NCI-H2227 treated with DMSO at 0.1 percent for 48 hours (cell line): ENCODE data around the gene L3MBTL4.

ENCODE experiments used
- DNase-seq: peaks from one replicate; lab custom pipeline; 2025; lab: John Stamatoyannopoulos, UW

Gene L3MBTL4

GRCh38 chr18:5961828-5962150, 452.9 kb downstream of the L3MBTL4 start:
- no peak for DNase-seq

- DNase-seq: no peak
Observed at GRCh38 chr18:5961097-5961827, 453.4 kb downstream of the L3MBTL4 start.

DNA sequence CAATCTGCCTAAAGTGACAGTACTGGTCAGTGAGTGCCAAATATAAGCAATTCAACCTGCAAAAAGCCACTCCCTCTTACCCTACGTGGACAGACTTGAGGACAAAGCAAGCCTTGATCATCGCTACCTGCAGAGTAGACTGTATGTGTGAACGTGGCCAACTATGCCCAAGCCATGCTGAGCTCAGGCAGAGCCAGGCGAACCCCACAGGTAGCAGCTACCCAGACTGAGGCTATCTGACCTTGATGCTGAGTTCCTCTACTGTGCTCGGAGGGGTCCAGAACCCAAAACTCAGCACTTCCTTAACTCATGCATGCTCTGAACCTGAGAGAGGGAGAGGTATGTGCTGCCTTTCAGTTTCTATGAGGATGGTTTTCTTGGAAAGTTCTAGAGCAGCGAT, 455.9 kb downstream of the L3MBTL4 start:
- no peak for DNase-seq

DNA sequence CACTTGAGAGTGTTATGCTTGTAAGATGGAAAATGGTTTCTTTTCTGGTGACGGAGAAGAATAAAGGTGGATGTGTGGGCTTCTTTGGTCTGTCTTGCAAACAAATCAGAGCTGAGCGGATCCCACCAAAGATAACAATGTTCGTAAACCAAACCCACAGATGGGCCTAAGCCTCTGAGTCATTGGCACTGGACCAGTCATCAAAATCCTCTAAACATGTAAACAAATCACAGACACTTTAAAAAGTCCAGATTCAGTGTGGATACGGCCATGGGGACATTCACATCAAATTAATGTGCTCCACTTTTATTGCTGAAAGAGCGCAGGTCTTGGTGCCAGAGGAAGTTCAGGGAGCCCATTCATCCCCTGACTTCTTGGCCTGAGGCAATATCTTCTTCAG, 458.9 kb downstream of the L3MBTL4 start:
- no peak for DNase-seq

GRCh38 chr18:5951515-5952091, 463.1 kb downstream of the L3MBTL4 start:
- no peak for DNase-seq

DNA sequence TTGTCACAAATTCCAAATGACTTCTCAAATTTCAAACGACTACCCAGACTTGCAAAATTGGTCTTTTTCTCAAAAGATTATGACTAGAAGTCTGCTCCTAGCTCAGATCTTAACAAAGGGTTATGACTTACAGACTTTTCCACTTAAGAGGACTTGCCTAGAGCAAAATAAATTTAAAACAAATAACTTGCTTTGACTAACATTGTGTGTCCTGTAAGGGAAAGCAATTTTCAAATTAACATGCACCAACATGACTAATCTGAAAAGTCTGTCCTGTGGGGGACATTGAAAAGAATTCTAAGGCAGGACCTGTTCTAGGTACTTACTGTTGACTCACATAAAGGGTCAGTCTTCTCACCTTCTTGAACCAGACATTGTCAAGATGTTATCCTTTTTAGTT, 465.9 kb downstream of the L3MBTL4 start:
- no peak for DNase-seq

- DNase-seq: no peak
Observed at GRCh38 chr18:5948237-5948636, 466.5 kb downstream of the L3MBTL4 start.

DNA sequence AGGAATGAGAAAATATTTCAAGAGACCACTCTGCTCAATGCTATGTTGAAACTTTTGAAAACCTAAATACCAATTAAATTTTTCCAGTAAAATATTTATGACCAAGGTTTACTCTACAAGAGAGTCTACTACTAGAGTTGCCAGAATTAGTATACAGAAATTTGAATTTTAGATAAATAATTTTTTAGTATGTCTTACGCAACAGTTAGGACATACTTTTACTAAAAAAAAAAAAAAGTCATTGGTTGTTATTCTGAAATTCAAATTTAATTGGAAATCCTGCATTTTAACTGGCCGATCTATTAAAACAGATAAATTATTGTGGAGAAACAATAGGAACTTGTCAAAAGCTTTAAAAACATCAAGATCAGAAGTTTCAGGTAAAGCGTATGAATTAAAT, 470.3 kb downstream of the L3MBTL4 start:
- no peak for DNase-seq

DNA sequence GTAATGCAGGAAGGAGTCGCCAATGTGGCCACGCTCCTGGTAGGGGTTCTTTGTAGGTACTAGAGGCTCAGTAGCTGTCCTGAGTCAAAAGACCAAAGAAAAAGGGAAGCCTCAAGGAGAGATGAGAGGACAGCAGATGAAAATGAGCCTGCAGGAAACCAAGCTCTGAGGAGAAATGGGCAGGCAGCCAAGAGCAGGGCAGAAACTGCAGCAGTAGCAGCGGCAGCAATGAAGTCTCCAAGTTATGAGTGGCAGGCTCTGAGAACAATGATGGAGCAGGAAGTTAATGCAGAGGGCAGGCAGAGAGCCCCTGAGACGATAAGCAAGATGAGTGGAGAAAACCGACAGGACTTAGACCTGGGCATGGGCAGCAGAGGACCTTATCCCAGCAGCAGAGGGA, 471.2 kb downstream of the L3MBTL4 start:
- DNase-seq: no peak

DNA sequence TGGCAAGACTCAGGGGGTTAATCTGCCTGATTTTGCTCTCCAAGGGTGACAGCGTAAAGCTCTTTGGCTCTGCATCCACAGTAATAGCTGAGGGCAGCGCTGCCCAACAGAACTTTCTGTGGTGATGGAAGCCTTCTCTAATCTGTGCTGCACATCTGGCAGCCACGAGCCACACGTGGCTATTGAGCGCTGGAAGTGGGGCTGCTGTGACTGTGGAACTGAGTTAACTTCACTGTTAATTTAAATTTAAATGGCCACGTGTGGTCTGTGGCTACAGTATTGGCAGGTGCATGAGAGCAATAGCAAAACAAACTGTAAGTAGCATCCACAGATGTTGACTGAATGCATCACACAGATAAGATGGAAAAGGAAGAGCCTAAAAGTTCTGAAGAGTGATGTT, 472.1 kb downstream of the L3MBTL4 start:
- no peak for DNase-seq

GRCh38 chr18:5941890-5942289, 472.8 kb downstream of the L3MBTL4 start:
- no peak for DNase-seq

DNA sequence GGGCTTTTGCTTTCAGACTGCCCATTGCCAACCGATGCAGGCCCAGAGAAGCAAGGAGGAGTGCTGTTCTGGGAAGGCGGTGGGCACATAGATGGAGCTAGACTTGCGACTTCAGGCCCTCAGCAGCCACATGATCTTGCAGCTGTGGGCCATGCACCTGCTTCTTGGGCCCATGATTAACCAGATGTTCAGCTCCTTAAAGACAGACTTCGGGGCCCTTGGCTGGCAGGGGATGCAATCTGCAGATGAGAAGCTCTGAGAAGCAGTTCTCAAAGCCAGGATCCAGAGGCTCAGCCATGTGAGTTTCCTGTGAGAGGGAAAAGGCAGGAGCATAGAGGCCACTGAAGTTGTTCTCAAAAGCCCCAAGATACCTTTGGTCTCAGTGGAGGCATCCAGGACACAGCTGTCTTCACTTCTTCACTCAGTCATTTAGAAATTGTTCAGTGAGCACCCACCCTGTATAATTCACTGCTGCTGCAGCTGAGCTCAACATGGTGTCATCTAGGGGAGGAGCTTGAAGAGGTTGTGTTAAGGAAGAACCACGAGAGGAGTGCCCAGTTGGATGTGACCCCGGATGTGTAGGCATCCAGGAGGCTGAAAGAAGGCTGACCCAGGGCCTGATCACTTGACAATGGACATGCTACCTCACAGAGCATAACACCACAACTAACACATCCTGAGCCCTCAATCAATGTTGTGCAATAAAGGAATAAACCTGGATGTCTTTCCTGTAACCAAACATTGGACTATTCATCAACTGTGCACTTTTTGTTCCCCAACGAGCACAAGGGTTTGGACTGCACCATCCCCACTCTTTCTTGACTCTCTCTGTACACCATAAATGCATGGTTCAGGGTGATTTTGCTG, 474.7 kb downstream of the L3MBTL4 start:
- no peak for DNase-seq

DNA sequence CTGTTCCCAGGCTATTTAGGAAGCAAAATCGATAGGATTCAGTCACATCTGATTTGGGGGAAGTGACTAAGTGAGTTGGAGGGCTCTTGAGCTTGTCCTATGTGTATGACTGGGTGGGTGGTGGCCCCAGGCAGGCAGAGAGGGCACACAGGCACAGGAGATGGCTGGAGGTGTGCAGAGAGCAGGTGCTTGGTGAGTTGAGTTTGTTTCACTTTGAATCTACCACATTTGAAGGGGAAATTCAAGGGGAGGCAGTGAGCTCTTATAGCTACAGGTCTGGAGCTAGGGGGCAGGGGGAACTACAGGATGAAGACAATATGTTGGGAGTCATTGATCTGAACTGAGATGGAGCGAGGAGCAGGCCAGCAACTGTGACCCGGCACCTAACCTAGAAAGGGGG, 476.9 kb downstream of the L3MBTL4 start:
- DNase-seq: no peak

DNA sequence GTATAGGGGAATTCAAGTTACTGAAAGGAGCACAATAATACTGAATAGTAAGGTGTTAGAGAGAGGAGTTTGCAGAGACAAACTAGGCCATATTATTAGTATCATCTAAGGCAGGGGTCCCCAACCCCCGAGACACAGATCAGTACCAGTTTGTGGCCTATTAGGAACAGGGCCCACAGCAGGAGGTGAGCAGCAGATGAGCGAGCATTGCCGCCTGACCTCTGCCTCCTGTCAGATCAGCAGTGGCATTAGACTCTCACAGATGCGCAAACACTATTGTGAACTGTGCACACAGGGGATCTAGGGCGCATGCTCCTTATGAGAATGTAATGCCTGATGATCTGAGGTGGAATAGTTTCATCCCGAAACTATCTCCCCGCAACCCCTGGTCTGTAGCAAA, 477.6 kb downstream of the L3MBTL4 start:
- DNase-seq: no peak

DNA sequence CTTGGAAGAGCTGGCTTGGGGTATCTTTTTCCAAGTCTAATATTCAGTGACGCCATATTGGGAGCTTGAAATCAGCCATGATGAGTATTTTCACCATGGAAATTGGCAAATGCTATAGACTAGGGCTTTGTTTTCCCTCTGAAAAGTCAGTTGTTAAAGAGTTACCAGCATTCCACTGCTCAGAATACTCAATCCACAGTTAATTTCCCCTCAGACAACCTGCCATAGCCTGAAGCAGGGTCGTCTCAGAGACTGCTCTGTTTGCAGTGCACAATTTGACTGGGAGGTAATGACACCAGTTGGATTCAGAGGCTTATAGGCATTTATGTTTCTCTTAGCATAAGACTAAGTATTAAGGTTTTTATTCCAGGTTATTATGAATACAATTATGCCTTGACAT, 483.9 kb downstream of the L3MBTL4 start:
- no peak for DNase-seq

DNA sequence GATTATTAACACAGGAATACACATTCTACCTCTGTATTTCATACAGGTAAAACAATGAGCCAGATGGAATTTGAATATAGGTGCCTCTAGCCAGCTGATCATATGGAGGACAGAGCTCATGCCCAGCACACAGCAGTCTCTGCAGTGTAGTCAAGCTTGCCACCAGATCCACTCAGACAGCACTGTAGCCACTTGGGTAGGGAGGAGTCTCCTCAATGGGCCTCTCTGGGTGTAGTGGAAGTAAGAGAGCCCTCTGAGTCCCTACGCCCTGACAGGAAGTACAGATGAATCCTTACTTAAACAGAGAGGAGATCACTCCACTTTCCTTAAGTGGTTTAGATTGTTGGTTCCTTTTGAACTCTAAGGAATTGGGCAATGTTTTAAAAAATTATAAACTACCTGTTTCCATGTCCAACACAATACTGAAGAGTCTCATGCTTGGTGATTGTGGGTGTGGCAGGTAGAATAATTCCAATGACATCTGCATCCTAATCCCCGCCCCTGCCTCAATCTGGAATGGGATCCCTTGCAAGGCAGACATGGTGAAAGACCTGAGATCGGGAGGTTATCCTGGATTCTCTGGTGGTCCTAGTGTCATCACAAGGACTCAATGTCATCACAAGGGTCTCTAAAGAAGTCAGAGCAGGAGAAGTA, 496.4 kb downstream of the L3MBTL4 start:
- no peak for DNase-seq

GRCh38 chr18:5914951-5915350, 499.8 kb downstream of the L3MBTL4 start:
- no peak for DNase-seq

DNA sequence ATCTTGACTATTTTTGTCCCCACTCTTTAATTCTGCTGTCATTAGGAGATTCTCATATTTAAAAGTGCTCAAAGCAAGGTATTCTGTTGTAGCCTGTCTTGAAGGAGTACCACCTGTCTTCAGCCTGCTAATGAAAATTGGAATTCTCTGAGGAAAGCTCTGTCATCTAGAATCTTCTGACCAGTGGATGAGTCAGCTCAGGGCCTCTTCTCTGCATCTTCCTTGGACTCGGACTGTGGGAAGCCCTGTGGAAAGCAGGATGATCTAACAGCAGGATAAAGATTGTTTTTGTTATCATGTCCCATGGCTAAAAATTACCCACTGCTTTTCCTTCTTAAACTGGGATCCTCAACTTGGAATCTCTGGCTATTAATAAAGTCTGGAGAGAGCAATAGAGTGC, 500.7 kb downstream of the L3MBTL4 start:
- no peak for DNase-seq

DNA sequence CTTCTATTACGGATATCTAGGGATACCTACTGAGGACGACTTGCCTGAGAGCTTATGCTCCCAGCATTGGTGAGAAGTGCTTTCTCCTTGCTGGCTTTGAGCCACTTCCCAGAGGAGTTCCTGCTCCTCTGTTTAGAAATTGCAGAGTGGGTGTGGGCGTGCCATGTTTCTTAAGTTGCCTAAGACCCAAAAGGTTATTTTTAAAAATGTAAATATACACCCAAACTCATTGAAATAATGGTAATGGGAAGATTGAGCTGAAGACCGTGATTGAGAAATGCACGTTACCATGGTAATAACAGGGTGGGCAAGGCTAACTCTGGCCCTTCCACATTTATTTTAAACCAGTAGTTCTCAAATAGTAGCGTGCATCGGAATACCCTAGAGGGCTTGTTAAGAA, 502.1 kb downstream of the L3MBTL4 start:
- no peak for DNase-seq

DNA sequence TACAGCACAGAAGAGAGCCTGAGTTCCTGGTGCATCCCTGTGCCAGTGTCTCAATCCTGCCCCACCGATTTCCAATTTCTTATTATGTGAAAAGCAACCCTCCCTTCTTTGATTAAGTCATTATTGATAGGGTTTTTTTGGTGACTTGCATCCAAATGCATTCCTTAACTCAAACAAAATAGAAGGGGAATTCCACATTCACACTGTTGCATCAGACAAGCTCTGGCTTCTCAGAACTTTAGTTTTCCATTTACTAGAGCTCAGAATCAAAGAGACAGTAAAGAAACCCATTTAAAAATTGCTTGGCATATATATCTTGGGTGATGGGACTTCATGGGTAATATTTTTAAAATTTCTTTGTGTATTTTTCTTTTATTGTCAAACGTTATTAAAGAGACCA, 505.6 kb downstream of the L3MBTL4 start:
- DNase-seq: no peak
